Liver (tissue), 9 donors: ENCODE data around the gene PLXNA2. TPM values are rescaled to one million over a fixed set of nuclear protein-coding genes. Genes with fewer than 3 reads are reported as not detected.

ENCODE experiments used
- DNase-seq: peaks from one replicate; pipeline ENCODE4 v3.0.0-alpha.2; 2017; ENCODE audit warnings: low spot score
- H3K27ac ChIP-seq, 2 donors: one replicate each; pipeline ENCODE4 v1.7.0; 2013; ENCODE audit warnings: inconsistent platforms in 2 of 2, low read length in 2 of 2, control low read depth in 1 of 2, low read depth in 1 of 2, mild to moderate bottlenecking in 1 of 2
- H3K27me3 ChIP-seq, 4 donors: one replicate each; pipeline versions ENCODE4 v1.6.1 to v1.7.0; 2013; ENCODE audit warnings: low read length in 3 of 4, inconsistent platforms in 1 of 4, mild to moderate bottlenecking in 1 of 4, moderate library complexity in 1 of 4; ENCODE audit not compliant: control insufficient read depth in 4 of 4, insufficient read depth in 4 of 4
- H3K36me3 ChIP-seq, 4 donors: one replicate each; pipeline versions ENCODE4 v1.6.1 to v1.7.0; 2013; ENCODE audit warnings: low read length in 3 of 4, mild to moderate bottlenecking in 3 of 4, low read depth in 1 of 4, moderate library complexity in 1 of 4; ENCODE audit not compliant: control insufficient read depth in 4 of 4, insufficient read depth in 3 of 4
- H3K4me1 ChIP-seq, 4 donors: one replicate each; pipeline versions ENCODE4 v1.6.1 to v1.7.0; 2013; ENCODE audit warnings: low read length in 3 of 4, mild to moderate bottlenecking in 3 of 4, moderate library complexity in 1 of 4; ENCODE audit not compliant: control insufficient read depth in 4 of 4, insufficient read depth in 4 of 4
- H3K4me3 ChIP-seq, 3 donors: one replicate each; pipeline versions ENCODE4 v1.6.1 to v1.7.0; 2013; ENCODE audit warnings: low read length in 3 of 3, control low read depth in 1 of 3, low read depth in 1 of 3, mild to moderate bottlenecking in 1 of 3
- H3K9ac ChIP-seq, 2 donors: one replicate each; pipeline ENCODE4 v1.7.0; 2013; ENCODE audit warnings: low read length in 2 of 2, mild to moderate bottlenecking in 2 of 2, moderate library complexity in 2 of 2, control low read depth in 1 of 2, low read depth in 1 of 2
- H3K9me3 ChIP-seq, 4 donors: one replicate each; pipeline versions ENCODE4 v1.6.1 to v1.7.0; 2013; ENCODE audit warnings: low read length in 3 of 4; ENCODE audit not compliant: control insufficient read depth in 4 of 4
- EGR1 ChIP-seq, 2 donors: IDR thresholded peaks; 2 replicates each; pipeline ENCODE4 v1.6.1; 2016 to 2018; ENCODE audit warnings: antibody characterized with exemption in 2 of 2, low read depth in 2 of 2
- FOXA1 ChIP-seq: IDR thresholded peaks from 2 replicates; pipeline ENCODE4 v1.6.1; 2016; ENCODE audit warnings: antibody characterized with exemption
- GABPA ChIP-seq, 2 donors: IDR thresholded peaks in 1 of 2; conservative IDR thresholded peaks in 1 of 2; 2 replicates each; pipeline ENCODE4 v1.6.1; 2016; ENCODE audit warnings: antibody characterized with exemption in 2 of 2, mild to moderate bottlenecking in 1 of 2, moderate library complexity in 1 of 2
- HNF4A ChIP-seq, 2 donors: conservative IDR thresholded peaks; 2 replicates each; pipeline ENCODE4 v1.6.1; 2016; ENCODE audit warnings: antibody characterized with exemption in 2 of 2, mild to moderate bottlenecking in 2 of 2
- HNF4G ChIP-seq: IDR thresholded peaks from 2 replicates; pipeline ENCODE4 v1.6.1; 2016; ENCODE audit warnings: antibody characterized with exemption
- JUND ChIP-seq, 2 donors: IDR thresholded peaks; 2 replicates each; pipeline ENCODE4 v1.6.1; 2016; ENCODE audit warnings: antibody characterized with exemption in 2 of 2
- NR2F2 ChIP-seq: IDR thresholded peaks from 2 replicates; pipeline ENCODE4 v1.6.1; 2016; ENCODE audit warnings: antibody characterized with exemption
- RAD21 ChIP-seq, 2 donors: IDR thresholded peaks; 2 replicates each; pipeline ENCODE4 v1.6.1; 2016; ENCODE audit warnings: antibody characterized with exemption in 2 of 2, mild to moderate bottlenecking in 2 of 2
- REST ChIP-seq: IDR thresholded peaks from 2 replicates; pipeline ENCODE4 v1.6.1; 2016; ENCODE audit warnings: antibody characterized with exemption, mild to moderate bottlenecking
- RXRA ChIP-seq, 2 donors: IDR thresholded peaks; 2 replicates each; pipeline ENCODE4 v1.6.1; 2017 to 2018; ENCODE audit warnings: antibody characterized with exemption in 2 of 2, mild to moderate bottlenecking in 1 of 2
- SP1 ChIP-seq: IDR thresholded peaks from 2 replicates; pipeline ENCODE4 v1.6.1; 2018; ENCODE audit warnings: antibody characterized with exemption, mild to moderate bottlenecking
- TAF1 ChIP-seq: conservative IDR thresholded peaks from 2 replicates; pipeline ENCODE4 v1.6.1; 2016; ENCODE audit warnings: antibody characterized with exemption, mild to moderate bottlenecking
- YY1 ChIP-seq: IDR thresholded peaks from 2 replicates; pipeline ENCODE4 v1.6.1; 2016; ENCODE audit warnings: antibody characterized with exemption, mild to moderate bottlenecking
- ZBTB33 ChIP-seq: IDR thresholded peaks from 2 replicates; pipeline ENCODE4 v1.6.1; 2016; ENCODE audit warnings: antibody characterized with exemption
- WGBS: extraction: QIAGEN DNeasy Blood & Tissue Kit; methylation state at CpG from one replicate; pipeline ENCODE4 v1.1.7; 2013; 5-methylcytosine and 5-hydroxymethylcytosine counted together
- polyA plus RNA-seq, 2 donors: library from polyadenylated mRNA; stranded (reverse) in 1 of 2; unstranded in 1 of 2; fragments of 200-250 nt in 1 of 2; fragments of >200 nt in 1 of 2; fragmentation: Nextera tagmentation in 1 of 2; extraction: Ambion mirVana in 1 of 2; gene quantifications; one replicate each; pipeline versions ENCODE4 v1.2.1 to v1.2.3, GENCODE V29; 2013 to 2015
- total RNA-seq, 2 donors: library from RNA; depleted of rRNA; stranded (reverse); fragments of >200 nt; gene quantifications; one replicate each; pipeline ENCODE4 v1.2.3, GENCODE V29; 2014
- TF ChIP-seq, protein P1 (sequence below): IDR thresholded peaks from 2 replicates; pipeline ENCODE4 v1.6.1; 2016; ENCODE audit warnings: antibody characterized with exemption
- TF ChIP-seq, protein P2 (sequence below): IDR thresholded peaks from 2 replicates; pipeline ENCODE4 v1.6.1; 2016; ENCODE audit warnings: antibody characterized with exemption
- donor health status: healthy.
- donor health status: healthy.
- donor health status: healthy.
- donor health status: healthy.
- donor health status: healthy.

PLXNA2 gene
- total and polyA plus RNA-seq, 4 donors = 1.8 to 9.2 (median 2.8) TPM

GRCh38 chr1:208207388-208208131 lies 36.6 kb downstream of the PLXNA2 start:
- Histone ChIP-seq H3K4me1 (peaks cover 4 to 30% (median 22%) of the 10 kb centered on the region in 4 donors), H3K27me3 (no peaks in the 10 kb centered on the region)
- 52% methylated on average over 10 of the region's 10 CpGs for WGBS

DNA sequence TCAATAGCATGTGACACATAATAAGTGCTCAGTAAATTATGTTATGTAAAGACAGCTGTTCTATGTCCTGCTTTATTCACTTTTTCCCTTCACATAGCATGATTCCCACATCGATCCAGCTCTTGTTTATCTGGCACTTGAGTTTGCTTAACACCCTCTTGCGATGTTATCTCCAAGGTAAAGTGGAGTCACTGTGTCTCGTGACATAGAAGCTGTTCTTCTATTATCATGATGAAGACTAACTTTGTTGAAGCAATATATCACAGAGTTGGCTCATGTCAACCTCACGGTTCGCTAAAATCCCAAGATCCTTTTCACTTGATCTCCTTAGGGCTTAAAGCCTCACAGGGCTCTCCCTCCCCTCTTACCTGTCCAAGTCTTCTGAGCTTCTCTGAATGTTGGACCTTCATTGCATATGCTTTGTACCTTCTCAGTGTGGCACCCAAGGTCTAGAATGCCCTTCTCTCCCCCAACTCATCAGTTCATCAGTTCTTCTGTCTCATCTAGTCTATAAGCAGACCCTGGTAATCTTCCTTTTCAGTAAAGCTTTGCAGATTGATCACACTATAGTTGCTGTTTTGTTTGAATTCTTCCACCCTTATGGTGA lies 38.0 kb downstream of the PLXNA2 start:
- no peak overlapping the region for H3K9ac ChIP-seq
- H3K27ac ChIP-seq = no peak overlapping the region
- no peak for DNase-seq
- H3K4me1 ChIP-seq = peaks cover 4 to 29% (median 23%) of the 10 kb centered on the region in 4 donors
- no peaks in the 10 kb centered on the region for H3K27me3 ChIP-seq
- no peak overlapping the region for H3K4me3 ChIP-seq
- H3K36me3 ChIP-seq = peaks cover 0 to 3% (median 0%) of the 10 kb centered on the region in 4 donors
- WGBS = 87% methylated on average over 5 of the region's 5 CpGs
- H3K9me3 ChIP-seq = no peaks in the 10 kb centered on the region
- TF ChIP-seq, protein P1, sequence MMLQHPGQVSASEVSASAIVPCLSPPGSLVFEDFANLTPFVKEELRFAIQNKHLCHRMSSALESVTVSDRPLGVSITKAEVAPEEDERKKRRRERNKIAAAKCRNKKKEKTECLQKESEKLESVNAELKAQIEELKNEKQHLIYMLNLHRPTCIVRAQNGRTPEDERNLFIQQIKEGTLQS = no peak
- TF ChIP-seq HNF4G (no peak), REST (no peak), RAD21 (IDR thresholded peaks at IDR 0.05) (no peak), YY1 (no peak), HNF4A (conservative IDR thresholded peaks at IDR 0.05) (no peak), JUND (IDR thresholded peaks at IDR 0.05) (no peak), SP1 (no peak), NR2F2 (no peak), GABPA (IDR thresholded peaks at IDR 0.05 in 1 of 2, conservative IDR thresholded peaks at IDR 0.05 in 1 of 2) (no peak), ZBTB33 (no peak), EGR1 (IDR thresholded peaks at IDR 0.05; ENCODE audit: low read depth in 2 of 2) (no peak), FOXA1 (no peak)
- TF ChIP-seq, protein P2, sequence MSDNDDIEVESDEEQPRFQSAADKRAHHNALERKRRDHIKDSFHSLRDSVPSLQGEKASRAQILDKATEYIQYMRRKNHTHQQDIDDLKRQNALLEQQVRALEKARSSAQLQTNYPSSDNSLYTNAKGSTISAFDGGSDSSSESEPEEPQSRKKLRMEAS = no peak

More at GRCh38 chr1:208207388-208208131, 36.6 kb downstream of the PLXNA2 start:
- DNase-seq = peak; percentile 58
- TF ChIP-seq HNF4A (conservative IDR thresholded peaks at IDR 0.05) (peak; percentile 36 to 37), TAF1 (no peak), RAD21 (IDR thresholded peaks at IDR 0.05) (peak in 1 of 2 donors; percentile 16), RXRA (IDR thresholded peaks at IDR 0.05) (peak; percentile 23 to 37), EGR1 (IDR thresholded peaks at IDR 0.05; ENCODE audit: low read depth in 2 of 2) (peak in 1 of 2 donors; percentile 65), REST (no peak), SP1 (peak; percentile 77), FOXA1 (no peak)
- TF ChIP-seq, protein P2 = peak; percentile 85
- H3K9ac ChIP-seq = no peak overlapping the region
- H3K27ac ChIP-seq = peak overlapping the region; percentile 36 to 39
- peaks cover 0 to 3% (median 0%) of the 10 kb centered on the region in 4 donors for H3K36me3 ChIP-seq
- no peak overlapping the region for H3K4me3 ChIP-seq
- H3K9me3 ChIP-seq = no peaks in the 10 kb centered on the region
